WI38 (cell line): ENCODE data around the gene DBN1.

Experiments
- H3K4me3 ChIP-seq: 2 replicates; pipeline ENCODE4 v1.5.1; 2011; ENCODE audit warnings: low read depth, mild to moderate bottlenecking, control low read depth, low read length
- TF ChIP-seq, protein P1 (sequence below): IDR thresholded peaks from 2 replicates; pipeline ENCODE4 v1.5.1; 2012; ENCODE audit warnings: low read depth, mild to moderate bottlenecking, control low read depth, low read length

DBN1 gene

GRCh38 chr5:177498013-177498787 is 24.8 kb upstream of the DBN1 start:
- TF ChIP-seq, protein P1, sequence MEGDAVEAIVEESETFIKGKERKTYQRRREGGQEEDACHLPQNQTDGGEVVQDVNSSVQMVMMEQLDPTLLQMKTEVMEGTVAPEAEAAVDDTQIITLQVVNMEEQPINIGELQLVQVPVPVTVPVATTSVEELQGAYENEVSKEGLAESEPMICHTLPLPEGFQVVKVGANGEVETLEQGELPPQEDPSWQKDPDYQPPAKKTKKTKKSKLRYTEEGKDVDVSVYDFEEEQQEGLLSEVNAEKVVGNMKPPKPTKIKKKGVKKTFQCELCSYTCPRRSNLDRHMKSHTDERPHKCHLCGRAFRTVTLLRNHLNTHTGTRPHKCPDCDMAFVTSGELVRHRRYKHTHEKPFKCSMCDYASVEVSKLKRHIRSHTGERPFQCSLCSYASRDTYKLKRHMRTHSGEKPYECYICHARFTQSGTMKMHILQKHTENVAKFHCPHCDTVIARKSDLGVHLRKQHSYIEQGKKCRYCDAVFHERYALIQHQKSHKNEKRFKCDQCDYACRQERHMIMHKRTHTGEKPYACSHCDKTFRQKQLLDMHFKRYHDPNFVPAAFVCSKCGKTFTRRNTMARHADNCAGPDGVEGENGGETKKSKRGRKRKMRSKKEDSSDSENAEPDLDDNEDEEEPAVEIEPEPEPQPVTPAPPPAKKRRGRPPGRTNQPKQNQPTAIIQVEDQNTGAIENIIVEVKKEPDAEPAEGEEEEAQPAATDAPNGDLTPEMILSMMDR: no peak

GRCh38 chr5:177497292-177498012 is 24.0 kb upstream of the DBN1 start, which contains the start of gene PDLIM7:
TSS of gene PDLIM7 (minus strand) at chr5:177497604. CDS start at chr5:177496512, 1,092 bp downstream.
- peak within 1 kb of the TSS; percentile 88 for H3K4me3 ChIP-seq
- TF ChIP-seq, protein P1: no peak

More at GRCh38 chr5:177498013-177498787, 24.8 kb upstream of the DBN1 start:
- H3K4me3 ChIP-seq: peak overlapping the region; percentile 58

- peak overlapping the region; percentile 88 for H3K4me3 ChIP-seq
- TF ChIP-seq, protein P1: no peak
Measured at GRCh38 chr5:177496727-177497291, 23.4 kb upstream of the DBN1 start.

DNA sequence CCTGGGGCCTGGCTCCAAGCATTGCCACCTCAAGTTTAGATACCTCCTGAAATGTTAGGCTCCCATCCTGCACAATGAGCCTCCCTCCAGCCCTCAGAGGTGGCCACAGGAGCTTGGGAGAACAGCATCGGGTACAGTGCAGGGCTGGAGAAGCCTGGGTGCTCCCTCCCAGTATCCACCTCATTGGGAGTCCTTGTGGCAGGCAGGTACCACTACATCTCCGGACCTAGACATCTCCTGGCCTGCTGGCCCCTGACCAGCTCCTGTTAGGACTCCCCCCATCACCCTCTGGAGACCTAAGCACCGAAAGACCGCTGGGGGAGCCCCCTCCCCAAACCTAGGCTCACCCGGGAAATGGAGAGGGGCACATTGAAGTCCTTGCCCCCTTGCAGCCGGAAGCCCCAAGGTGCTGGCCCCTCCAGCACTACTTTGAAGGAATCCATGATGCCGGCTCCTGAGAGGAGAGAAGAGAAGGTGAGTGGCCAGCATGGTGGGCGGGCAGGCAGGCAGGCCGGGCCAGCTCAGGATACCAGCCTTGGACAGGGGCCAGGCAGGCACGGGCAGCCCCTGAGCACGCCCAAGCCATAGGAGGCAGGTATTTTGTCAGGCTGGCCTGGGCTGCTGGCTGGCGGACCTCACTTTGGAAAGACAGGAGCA is 22.8 kb upstream of the DBN1 start:
- peak overlapping the region; percentile 88 for H3K4me3 ChIP-seq
- TF ChIP-seq, protein P1: peak; percentile 42

- TF ChIP-seq, protein P1: no peak
- H3K4me3 ChIP-seq: peak overlapping the region; percentile 88
Measured at GRCh38 chr5:177495243-177496060, 22.0 kb upstream of the DBN1 start.

- TF ChIP-seq, protein P1: peak; percentile 45; the same call in 1 of the 2 replicates
- peak overlapping the region; percentile 88 for H3K4me3 ChIP-seq
Measured at GRCh38 chr5:177494346-177495195, 21.1 kb upstream of the DBN1 start.
